Measurements from ENCODE around the gene SERTAD4.

SERTAD4 gene

GRCh38 chr1:210218047-210218446 is 14.5 kb upstream of the SERTAD4 start:
- Mint-ChIP-seq H3K4me3 (no peak overlapping the region), H3K36me3 (ENCODE audit: low read depth) (no peaks in the 10 kb centered on the region), H3K9me3 (no peaks in the 10 kb centered on the region), H3K27me3 (ENCODE audit: low read depth) (peaks cover 17% of the 10 kb centered on the region), H3K27ac (no peak overlapping the region), H3K4me1 (ENCODE audit: low read depth) (no peaks in the 10 kb centered on the region)
- no peak for DNase-seq (ENCODE audit: low spot score)

- Mint-ChIP-seq H3K4me1 (ENCODE audit: low read depth) (no peaks in the 10 kb centered on the region), H3K4me3 (no peak overlapping the region), H3K36me3 (ENCODE audit: low read depth) (no peaks in the 10 kb centered on the region), H3K9me3 (no peaks in the 10 kb centered on the region), H3K27me3 (ENCODE audit: low read depth) (peaks cover 11% of the 10 kb centered on the region), H3K27ac (no peak overlapping the region)
- DNase-seq (ENCODE audit: low spot score), result no peak
These were observed 10.1 kb upstream of the SERTAD4 start for GRCh38 chr1:210222340-210223006.

- no peak for DNase-seq (ENCODE audit: low spot score)
- Mint-ChIP-seq H3K4me1 (ENCODE audit: low read depth) (no peaks in the 10 kb centered on the region), H3K36me3 (ENCODE audit: low read depth) (no peaks in the 10 kb centered on the region), H3K4me3 (no peak overlapping the region), H3K27ac (no peak overlapping the region), H3K9me3 (no peaks in the 10 kb centered on the region), H3K27me3 (ENCODE audit: low read depth) (peaks cover 11% of the 10 kb centered on the region)
These were observed 9.2 kb upstream of the SERTAD4 start for GRCh38 chr1:210223226-210223904.

GRCh38 chr1:210228158-210228557 is 4.4 kb upstream of the SERTAD4 start:
- no peak for DNase-seq (ENCODE audit: low spot score)
- Mint-ChIP-seq H3K9me3 (no peaks in the 10 kb centered on the region), H3K27ac (no peak overlapping the region), H3K36me3 (ENCODE audit: low read depth) (no peaks in the 10 kb centered on the region), H3K27me3 (ENCODE audit: low read depth) (peaks cover 24% of the 10 kb centered on the region), H3K4me1 (ENCODE audit: low read depth) (peaks cover 1% of the 10 kb centered on the region), H3K4me3 (no peak overlapping the region)

GRCh38 chr1:210230149-210230695 is 2.4 kb upstream of the SERTAD4 start:
- Mint-ChIP-seq H3K4me3 (no peak overlapping the region), H3K9me3 (no peaks in the 10 kb centered on the region), H3K36me3 (ENCODE audit: low read depth) (no peaks in the 10 kb centered on the region), H3K27ac (no peak overlapping the region), H3K27me3 (ENCODE audit: low read depth) (peaks cover 38% of the 10 kb centered on the region), H3K4me1 (ENCODE audit: low read depth) (peaks cover 6% of the 10 kb centered on the region)
- DNase-seq (ENCODE audit: low spot score), result no peak

- no peaks in the 10 kb centered on the region for H3K36me3 Mint-ChIP-seq (ENCODE audit: low read depth)
- no peak for DNase-seq (ENCODE audit: low spot score)
- peaks cover 6% of the 10 kb centered on the region for H3K4me1 Mint-ChIP-seq (ENCODE audit: low read depth)
- H3K27ac Mint-ChIP-seq, result no peak overlapping the region
- H3K27me3 Mint-ChIP-seq (ENCODE audit: low read depth), result peaks cover 53% of the 10 kb centered on the region
- H3K9me3 Mint-ChIP-seq, result no peaks in the 10 kb centered on the region
- H3K4me3 Mint-ChIP-seq, result peak overlapping the region; percentile 63
These were observed 618 bp upstream of the SERTAD4 start for GRCh38 chr1:210231846-210232510.

- H3K36me3 Mint-ChIP-seq (ENCODE audit: low read depth), result no peaks in the 10 kb centered on the region
- H3K27ac Mint-ChIP-seq, result no peak overlapping the region
- H3K9me3 Mint-ChIP-seq, result no peaks in the 10 kb centered on the region
- DNase-seq (ENCODE audit: low spot score), result no peak
- no peak overlapping the region for H3K4me3 Mint-ChIP-seq
- peaks cover 62% of the 10 kb centered on the region for H3K27me3 Mint-ChIP-seq (ENCODE audit: low read depth)
- peaks cover 6% of the 10 kb centered on the region for H3K4me1 Mint-ChIP-seq (ENCODE audit: low read depth)
These were observed 559 bp downstream of the SERTAD4 start for GRCh38 chr1:210233216-210233494.

GRCh38 chr1:210233495-210234328 is 1.1 kb downstream of the SERTAD4 start:
- no peaks in the 10 kb centered on the region for H3K9me3 Mint-ChIP-seq
- no peak overlapping the region for H3K27ac Mint-ChIP-seq
- H3K36me3 Mint-ChIP-seq (ENCODE audit: low read depth), result no peaks in the 10 kb centered on the region
- no peak overlapping the region for H3K4me3 Mint-ChIP-seq
- H3K27me3 Mint-ChIP-seq (ENCODE audit: low read depth), result peaks cover 62% of the 10 kb centered on the region
- no peak for DNase-seq (ENCODE audit: low spot score)
- H3K4me1 Mint-ChIP-seq (ENCODE audit: low read depth), result peaks cover 6% of the 10 kb centered on the region

- Mint-ChIP-seq H3K36me3 (ENCODE audit: low read depth) (no peaks in the 10 kb centered on the region), H3K9me3 (no peaks in the 10 kb centered on the region), H3K27me3 (ENCODE audit: low read depth) (peaks cover 65% of the 10 kb centered on the region), H3K4me3 (no peak overlapping the region), H3K4me1 (ENCODE audit: low read depth) (peaks cover 6% of the 10 kb centered on the region), H3K27ac (no peak overlapping the region)
- DNase-seq (ENCODE audit: low spot score), result no peak
These were observed 1.7 kb downstream of the SERTAD4 start for GRCh38 chr1:210234329-210234757.

- Mint-ChIP-seq H3K27me3 (ENCODE audit: low read depth) (peaks cover 66% of the 10 kb centered on the region), H3K4me1 (ENCODE audit: low read depth) (peaks cover 6% of the 10 kb centered on the region), H3K4me3 (no peak overlapping the region), H3K36me3 (ENCODE audit: low read depth) (no peaks in the 10 kb centered on the region), H3K9me3 (no peaks in the 10 kb centered on the region), H3K27ac (no peak overlapping the region)
- DNase-seq (ENCODE audit: low spot score), result no peak
These were observed 2.9 kb downstream of the SERTAD4 start for GRCh38 chr1:210235363-210236053.

GRCh38 chr1:210236386-210236839 is 3.8 kb downstream of the SERTAD4 start:
- no peak for DNase-seq (ENCODE audit: low spot score)
- H3K4me3 Mint-ChIP-seq, result no peak overlapping the region
- H3K9me3 Mint-ChIP-seq, result no peaks in the 10 kb centered on the region
- H3K36me3 Mint-ChIP-seq (ENCODE audit: low read depth), result no peaks in the 10 kb centered on the region
- H3K4me1 Mint-ChIP-seq (ENCODE audit: low read depth), result peaks cover 6% of the 10 kb centered on the region
- H3K27me3 Mint-ChIP-seq (ENCODE audit: low read depth), result peaks cover 61% of the 10 kb centered on the region
- no peak overlapping the region for H3K27ac Mint-ChIP-seq

GRCh38 chr1:210236840-210237409 is 4.3 kb downstream of the SERTAD4 start:
- Mint-ChIP-seq H3K4me1 (ENCODE audit: low read depth) (peaks cover 6% of the 10 kb centered on the region), H3K36me3 (ENCODE audit: low read depth) (no peaks in the 10 kb centered on the region), H3K9me3 (no peaks in the 10 kb centered on the region), H3K27me3 (ENCODE audit: low read depth) (peaks cover 58% of the 10 kb centered on the region), H3K4me3 (no peak overlapping the region), H3K27ac (no peak overlapping the region)
- DNase-seq (ENCODE audit: low spot score), result no peak

GRCh38 chr1:210237479-210237878 is 4.9 kb downstream of the SERTAD4 start:
- H3K27me3 Mint-ChIP-seq (ENCODE audit: low read depth), result peaks cover 58% of the 10 kb centered on the region
- no peak overlapping the region for H3K4me3 Mint-ChIP-seq
- DNase-seq (ENCODE audit: low spot score), result no peak
- no peak overlapping the region for H3K27ac Mint-ChIP-seq
- no peaks in the 10 kb centered on the region for H3K36me3 Mint-ChIP-seq (ENCODE audit: low read depth)
- peaks cover 5% of the 10 kb centered on the region for H3K4me1 Mint-ChIP-seq (ENCODE audit: low read depth)
- no peaks in the 10 kb centered on the region for H3K9me3 Mint-ChIP-seq

All from T-helper 2 cell treated with Interferon-gamma antibody and Interleukin-4, amounts not matched to agents 5 μg/mL and 100 μg/mL, for 36 hours (primary cell).